Pons (tissue), 1 donor: Measurements from ENCODE around the gene SEC14L1.

Experiments
- DNase-seq: peaks from one replicate; pipeline ENCODE4 v3.0.0-alpha.2; 2016; ENCODE audit warnings: low spot score

SEC14L1 gene

DNA sequence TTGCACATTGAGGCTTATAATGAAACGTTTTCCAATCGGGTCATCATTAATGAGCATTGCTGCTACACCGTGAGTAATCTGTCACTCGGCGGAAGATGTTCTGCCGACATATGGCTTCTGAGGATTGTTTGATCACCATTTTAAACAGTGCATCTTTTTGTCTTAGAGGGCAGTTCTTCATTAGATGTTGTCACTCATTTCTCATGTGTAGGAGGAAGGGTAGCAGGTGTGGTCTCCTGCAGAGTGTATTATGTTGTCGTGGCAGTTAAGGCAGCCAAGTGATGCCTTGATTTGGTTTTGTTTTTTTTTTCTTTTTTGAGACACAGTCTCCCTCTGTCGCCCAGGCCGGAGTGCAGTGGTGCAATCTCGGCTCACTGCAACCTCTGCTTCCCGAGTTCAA, 50.5 kb downstream of the SEC14L1 start:
- no peak for DNase-seq

DNA sequence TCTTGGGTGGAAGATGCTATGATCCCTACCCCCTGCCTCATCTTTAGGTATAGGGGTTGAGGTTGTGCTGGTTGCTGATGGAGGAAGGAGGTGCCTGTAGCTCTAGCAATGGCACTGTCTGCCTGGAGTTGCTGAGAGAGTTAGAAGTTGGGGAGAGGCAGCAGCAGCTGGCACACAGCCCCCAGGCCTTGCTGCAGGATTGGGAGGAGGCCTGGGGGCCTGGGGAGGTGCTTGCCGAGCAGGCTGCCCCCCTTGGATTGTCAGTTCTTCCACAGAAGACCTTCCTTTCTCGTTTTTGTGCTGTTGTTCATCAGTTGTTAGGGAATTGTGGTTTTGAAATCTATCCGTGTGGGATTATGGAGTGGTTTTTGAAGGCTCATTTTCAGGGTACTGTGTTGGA, 52.9 kb downstream of the SEC14L1 start:
- no peak for DNase-seq

DNA sequence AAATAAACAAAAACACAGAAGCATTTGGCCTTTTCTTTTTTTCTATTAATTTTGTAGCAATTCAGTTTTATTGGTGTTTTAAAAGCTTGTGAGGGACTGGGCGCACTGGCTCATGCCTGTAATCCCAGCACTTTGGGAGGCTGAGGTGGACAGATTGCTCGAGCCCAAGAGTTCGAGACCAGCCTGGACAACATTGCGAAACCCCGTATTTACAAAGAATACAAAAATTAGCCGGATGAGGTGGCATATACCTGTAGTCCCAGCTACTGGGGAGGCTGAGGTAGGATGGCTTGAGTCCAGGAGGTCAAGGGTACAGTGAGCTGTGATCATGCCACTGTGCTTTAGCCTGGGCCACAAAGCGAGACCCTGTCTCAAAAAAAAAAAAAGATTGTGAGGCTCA, 53.4 kb downstream of the SEC14L1 start:
- DNase-seq = no peak

DNA sequence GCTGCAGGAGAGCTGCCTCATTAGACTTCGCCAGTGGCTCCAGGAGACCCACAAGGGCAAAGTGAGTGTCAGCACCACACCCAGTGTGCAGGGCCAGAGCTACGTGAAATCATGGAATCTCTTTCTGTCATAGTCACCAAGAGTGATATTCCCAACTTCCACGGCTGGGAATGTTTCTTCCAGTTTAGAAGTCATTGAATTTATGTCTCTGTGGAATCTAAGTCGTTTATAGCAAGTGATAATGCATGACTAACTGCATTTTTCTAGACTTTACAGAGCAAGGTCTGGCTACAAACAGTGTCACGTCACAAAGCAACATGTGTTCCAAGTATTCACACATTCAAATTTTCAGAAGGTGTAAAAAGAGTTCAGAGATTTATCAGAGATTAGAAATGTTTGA, 55.5 kb downstream of the SEC14L1 start:
- no peak for DNase-seq

DNA sequence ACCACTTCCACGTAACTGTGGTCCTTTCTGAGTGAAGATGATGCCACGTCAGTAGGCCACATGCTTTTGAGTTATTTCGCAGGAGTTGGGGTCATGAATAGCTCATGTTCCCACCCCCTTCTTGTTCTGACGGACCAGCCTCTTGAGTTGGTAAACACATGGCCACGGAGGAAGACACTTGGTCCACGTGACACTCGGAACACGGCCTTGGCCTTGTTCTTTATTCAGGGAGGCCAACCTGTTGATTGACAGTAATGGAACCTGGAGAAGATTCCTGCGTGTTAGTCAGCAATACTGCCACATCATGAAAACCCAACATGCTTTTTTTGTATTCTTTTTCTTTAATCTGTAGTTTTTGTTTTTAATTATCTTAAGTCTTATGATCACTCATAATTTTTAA, 56.3 kb downstream of the SEC14L1 start:
- no peak for DNase-seq

DNA sequence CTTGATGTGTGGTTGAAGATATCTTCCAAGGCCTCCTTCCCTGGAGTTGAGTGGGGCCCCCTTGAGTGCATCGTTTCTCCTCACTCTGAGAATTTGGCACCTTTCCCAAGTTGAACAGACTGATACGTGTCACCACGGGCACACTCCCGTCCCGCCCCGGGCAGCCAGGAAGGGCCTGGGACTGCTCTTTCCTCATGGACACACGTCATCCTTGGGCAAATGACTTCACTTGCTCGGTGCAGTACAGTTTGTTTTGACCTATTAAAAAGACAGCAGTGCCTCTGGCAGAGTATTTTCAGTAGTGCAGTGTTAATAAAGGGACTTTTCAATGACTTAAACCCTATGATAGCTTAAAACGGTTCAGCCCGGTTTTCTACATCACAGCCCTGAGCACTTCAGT, 59.9 kb downstream of the SEC14L1 start:
- no peak for DNase-seq

DNA sequence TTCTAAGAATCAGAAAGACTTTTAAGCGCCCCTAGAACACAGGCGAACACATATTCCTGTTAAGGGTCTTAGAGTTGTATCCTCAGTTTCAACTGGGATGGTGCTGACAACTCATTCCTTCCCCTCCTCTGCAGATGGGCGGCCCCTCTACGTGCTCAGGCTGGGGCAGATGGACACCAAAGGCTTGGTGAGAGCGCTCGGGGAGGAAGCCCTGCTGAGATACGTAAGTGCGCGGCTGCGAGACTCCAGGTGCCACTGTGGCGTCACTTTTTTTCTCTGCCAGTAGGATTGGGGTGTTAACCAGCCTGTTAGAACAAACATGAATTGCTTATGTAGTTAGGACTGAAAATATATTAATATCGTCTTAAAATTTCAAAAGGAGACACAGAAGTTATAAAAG, 62.7 kb downstream of the SEC14L1 start:
- no peak for DNase-seq

DNA sequence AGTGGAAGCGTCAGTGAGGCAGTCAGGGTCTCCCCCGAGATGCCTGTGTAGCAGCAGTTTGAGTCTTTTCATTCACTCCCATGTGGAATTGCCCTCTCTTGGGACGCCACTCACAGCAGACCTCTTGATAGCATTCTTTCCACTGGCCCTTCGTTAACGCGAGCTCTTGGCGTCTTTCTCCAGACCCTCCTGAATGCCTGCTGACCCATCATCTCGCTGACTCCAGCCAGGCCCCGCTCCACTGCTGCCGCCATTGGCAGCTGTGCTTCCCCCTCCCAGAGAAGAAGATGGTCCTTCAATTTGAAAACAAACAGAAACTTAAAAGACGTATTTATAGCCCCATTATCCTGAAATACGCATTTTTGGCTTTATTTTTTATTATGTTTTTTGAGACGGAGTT, 63.1 kb downstream of the SEC14L1 start:
- no peak for DNase-seq

DNA sequence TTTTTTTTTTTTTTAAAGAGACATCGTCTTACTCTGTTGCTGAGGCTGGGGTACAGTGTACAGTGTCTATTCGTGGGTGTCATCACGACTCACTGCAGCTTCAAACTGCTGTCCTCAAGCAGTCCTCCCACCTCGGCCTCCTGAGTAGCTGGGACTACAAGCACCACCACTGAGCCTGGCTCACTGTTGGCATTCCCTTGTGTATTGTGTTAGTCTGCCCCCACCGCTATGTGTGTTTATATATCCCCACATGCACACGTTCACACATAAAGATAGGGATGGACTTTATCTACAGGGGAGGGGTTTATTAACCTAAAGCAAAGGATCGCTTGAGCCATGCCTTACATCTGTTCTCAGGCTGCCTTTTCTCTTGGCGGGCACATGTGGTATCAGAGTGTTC, 63.8 kb downstream of the SEC14L1 start:
- DNase-seq = no peak

DNA sequence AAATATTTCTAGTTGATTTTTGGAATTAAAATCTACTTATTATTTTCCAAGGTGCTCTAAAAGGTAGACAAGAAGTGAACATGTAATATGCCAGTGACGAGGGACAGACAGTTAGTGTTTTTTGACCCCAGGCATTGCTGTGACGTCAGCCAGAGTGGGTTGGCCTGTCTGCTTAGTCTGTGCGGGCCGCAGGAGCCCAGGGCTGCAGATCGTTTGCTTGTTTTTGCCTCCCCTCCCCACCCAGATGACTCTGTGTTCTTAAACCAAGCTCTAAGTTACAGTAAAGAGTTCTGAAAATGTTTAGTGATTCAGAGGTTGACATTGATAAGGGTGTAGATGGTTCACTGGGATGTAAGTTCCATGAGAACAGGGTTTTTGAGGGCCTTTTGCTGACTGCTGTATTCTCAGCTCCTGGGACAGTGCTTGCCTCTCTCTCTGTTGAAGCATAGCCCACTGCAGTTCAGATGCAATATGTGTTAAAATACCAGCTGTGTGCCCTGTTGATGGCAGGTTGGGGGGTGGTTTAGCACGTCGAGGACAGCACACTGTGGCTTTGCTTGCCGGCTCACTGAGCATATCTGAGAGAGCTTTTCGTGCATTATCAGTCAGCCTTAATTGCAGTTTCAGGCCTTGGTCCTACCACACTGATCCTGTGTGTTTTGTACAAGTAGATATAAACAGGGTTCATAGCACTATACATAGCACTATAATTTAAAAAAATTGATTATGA, 64.8 kb downstream of the SEC14L1 start:
- DNase-seq = no peak

DNA sequence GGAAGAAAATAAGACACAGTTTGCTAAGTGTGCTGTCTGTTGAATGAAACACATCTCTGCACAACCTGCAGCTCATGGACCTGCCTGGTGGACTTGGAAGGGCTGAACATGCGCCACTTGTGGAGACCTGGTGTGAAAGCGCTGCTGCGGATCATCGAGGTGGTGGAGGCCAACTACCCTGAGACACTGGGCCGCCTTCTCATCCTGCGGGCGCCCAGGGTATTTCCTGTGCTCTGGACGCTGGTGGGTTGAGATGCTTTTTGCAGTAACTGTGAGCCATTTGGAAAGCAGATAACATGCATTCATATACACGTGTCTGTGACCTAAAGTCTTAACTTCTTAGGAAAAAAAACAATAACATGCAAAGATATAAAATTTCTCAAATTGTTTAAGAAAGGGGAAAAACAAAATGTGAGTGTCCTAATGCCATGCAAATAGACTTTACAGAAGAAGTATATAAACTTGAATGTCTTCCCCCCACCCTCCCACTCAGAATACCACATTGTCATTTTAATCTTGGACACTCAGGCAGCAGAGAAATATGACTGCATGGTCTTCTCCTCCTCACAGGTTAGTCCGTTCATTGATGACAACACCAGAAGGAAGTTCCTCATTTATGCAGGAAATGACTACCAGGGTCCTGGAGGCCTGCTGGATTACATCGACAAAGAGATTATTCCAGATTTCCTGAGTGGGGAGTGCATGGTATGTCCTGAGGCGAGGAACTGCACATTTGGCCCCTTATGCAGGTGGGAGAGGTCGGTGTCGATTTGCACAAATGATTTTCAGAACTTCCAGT, 65.6 kb downstream of the SEC14L1 start:
- DNase-seq = no peak

DNA sequence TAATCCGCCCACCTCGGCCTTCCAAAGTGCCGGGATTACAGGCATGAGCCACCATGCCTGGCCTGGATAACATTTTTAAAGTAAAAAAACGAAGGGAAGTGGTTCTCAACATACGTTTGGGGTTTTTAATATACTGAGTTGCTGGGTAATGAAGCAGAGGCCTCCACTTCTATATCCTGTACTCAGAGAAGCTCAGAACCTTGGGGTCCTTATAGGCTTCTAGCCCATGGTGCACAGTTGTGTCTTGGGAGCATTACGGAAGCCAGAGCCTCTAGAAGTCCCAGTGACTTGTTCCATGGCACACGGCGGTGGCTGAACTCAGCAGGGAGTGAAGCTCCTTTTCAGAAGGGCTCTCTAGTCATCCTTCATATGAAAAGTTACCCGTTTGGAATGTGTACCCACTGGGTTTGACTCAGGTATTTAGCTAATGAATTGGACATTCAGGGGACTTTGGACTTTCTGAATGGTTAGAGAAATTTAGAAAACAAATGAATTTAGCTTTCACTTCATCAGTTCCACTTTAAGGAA, 67.0 kb downstream of the SEC14L1 start:
- no peak for DNase-seq

DNA sequence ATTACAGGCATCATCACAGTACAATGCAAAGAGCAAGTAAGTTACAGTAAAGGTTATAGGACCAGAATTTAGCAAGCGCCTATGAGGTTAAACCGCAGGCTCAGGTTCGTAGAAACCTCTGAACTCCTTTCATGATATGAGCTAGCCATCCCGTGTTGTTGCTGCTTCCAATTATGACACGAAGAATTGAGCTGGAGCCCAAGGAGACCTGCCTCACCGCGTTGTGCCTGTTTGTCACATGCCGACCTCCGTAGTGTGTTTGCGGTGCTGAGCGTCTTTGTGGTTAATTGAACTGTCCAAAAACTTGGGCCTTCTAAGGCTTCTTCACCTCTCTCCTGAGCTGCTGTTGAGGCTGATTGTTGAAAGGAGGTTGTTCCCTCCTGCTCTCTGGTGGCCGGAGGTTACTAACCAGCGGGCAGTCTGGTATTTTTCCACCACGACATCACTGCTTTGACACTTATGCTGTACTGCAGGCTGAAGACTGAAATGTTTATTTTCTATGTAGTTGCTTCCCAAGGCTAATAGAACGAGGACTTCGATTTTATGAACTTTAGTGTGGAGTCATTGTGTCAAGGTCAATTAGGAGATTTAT, 67.5 kb downstream of the SEC14L1 start:
- DNase-seq = peak; percentile 91

DNA sequence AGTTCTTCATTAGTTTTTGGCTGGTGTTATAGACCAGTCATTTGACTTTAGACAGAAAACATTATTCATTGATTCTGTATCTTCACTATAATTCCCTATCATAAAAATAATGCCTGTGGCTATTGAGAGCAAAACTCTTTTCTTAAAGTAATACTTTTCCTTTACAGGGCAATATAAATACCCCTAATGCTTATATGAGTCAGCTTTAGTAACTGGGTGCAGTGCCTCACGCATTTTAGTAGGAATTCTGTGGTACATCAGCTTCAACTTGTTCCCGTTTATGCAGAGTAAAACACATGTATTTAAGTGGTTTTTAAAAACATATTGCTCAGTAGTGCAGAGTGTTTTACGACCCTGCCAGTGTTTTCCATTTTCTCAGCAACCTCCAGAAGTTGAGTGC, 68.1 kb downstream of the SEC14L1 start:
- DNase-seq = no peak

DNA sequence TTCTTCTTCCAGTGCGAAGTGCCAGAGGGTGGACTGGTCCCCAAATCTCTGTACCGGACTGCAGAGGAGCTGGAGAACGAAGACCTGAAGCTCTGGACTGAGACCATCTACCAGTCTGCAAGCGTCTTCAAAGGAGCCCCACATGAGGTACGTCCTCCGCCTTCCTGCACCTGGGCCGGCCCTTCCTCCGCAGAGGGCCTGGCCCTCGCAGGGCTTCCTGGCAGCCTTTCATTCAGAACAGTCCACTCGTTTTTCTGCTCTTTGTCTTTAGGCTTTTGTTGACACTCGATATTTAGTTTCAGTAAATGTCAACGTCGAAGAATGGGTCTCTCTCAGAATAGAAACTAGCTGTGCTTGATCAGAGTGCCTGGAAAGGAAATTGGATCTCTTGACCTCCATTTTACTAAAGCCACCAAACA, 68.6 kb downstream of the SEC14L1 start:
- DNase-seq = peak; percentile 74

DNA sequence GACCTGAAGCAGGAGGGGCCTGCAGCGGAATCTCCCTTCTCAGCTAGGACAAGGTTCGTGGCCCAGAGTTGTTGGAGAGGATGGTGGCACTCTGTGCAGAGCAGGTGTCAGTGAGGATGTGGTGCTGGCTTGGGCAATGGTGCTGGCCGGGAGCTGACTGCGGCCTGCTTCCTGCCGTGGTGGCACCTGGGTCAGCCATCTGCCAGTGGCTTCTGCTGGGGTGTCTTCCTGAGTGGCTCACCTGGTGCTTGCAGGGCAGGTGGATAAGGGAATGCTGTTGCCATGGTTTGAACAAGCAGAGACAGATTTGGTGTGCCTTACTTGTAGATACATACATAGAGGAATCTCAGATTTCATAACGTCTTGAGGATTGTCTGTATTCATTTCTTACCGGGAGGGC, 69.6 kb downstream of the SEC14L1 start:
- DNase-seq = no peak

DNA sequence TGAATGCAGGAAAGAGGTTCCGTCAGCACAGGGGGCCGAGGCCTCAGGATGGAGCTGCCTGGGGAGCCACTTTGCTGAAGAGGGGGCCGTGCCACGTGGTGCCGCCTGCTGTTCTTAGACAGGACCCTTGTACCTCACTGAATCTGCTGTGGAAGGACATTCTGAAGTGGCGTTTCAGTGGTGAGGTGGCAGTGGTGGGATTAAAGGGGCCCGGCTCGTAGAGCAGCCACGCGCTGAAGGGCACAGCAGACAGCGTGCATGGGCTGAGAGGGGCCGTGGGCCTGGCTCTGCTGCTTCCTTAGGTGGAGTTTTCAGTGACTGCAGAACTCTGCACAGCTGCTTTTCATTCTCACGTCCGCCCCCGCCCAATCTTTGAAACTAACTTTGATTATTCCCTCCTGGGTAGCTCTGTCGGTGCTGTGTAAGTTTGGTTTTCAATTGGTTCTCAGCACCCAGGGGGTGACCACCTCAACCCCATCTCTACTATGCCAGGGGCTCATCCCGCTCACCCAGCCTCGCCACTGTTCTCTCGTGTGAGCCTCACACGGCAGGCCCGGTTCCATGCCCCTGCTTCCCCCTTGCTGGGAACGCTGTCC, 70.3 kb downstream of the SEC14L1 start:
- DNase-seq = no peak

DNA sequence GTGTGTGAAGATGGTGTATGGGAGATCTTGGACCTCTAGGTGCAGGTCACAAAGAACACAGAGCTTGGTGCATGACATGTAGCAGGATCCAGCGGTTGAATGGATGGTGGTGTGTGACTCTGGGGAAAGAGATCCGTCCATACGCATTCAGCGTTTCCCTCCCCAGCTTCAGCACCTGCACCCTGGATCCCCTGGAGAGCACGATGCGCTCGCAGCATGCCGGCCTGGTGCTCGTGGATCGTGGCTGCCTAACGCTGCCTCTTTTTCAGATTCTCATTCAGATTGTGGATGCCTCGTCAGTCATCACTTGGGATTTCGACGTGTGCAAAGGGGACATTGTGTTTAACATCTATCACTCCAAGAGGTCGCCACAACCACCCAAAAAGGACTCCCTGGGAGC, 70.9 kb downstream of the SEC14L1 start:
- DNase-seq = no peak

DNA sequence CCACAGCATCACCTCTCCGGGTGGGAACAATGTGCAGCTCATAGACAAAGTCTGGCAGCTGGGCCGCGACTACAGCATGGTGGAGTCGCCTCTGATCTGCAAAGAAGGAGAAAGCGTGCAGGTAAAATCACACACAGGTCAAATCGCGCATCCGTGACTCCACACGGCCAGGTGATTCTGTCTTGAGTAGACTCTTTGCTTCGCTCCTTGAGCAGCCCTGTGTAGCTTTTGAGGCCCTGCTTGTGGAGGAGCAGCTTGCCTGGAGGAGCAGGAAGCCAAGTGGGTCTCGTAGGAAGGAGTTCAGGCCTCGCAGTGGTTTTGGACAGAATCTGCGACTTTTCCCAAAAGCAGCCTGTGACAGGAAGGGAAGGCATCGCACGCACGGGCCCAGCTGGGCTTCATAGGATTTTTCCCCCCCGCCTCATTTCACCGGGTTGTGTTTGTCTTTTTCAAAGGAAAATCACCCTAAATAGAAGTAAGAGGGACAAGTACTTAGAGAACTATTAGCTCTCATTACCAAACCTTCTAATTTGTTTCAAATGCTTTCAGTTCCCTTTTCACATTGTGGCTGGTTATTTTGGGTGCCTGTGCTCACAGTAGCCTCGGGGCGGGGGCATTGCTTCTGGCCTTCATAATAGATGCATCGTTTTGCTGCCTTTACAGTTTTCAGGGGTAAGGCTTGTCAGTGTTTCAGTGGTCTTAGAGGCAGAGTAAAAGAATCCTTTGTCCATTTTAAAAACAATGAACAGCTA, 71.5 kb downstream of the SEC14L1 start:
- DNase-seq = peak; percentile 79

DNA sequence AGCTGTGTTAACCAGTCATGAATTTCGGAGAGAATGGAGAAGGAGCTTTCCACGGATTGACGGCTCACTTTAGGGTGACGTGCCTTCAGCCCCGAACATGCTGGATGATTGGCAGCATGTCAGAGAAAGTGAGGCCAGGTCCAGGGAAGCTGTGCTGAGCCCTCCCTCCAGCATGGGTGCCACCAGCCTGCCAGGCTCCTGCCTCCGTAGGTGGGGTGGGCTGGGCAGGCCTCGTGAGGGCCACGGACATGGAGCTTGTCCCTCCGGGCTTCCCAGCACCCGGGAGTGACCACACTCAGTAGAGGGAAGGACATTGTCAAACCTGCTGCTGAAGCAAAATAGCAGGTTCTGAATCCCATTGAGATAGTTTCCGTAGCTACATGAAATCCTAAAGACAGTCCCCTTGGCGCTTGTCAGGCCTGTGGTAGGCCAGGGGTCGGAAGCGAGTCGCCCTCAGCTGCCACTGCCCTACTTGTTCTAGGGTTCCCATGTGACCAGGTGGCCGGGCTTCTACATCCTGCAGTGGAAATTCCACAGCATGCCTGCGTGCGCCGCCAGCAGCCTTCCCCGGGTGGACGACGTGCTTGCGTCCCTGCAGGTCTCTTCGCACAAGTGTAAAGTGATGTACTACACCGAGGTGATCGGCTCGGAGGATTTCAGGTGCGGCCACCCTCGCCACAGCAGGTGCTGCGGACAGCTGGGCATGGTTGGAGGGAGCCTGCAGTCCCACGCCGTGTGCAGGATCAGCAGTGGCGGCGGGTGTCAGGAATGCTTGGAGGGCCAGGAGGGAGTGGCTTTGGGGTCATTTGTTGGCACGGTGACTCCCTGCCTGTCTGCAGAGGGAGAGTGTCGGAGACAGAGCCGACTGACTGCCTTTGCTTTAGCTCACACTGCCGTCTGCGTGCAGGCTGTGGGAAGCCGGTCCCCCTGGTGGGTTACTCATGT, 72.3 kb downstream of the SEC14L1 start:
- DNase-seq = no peak

DNA sequence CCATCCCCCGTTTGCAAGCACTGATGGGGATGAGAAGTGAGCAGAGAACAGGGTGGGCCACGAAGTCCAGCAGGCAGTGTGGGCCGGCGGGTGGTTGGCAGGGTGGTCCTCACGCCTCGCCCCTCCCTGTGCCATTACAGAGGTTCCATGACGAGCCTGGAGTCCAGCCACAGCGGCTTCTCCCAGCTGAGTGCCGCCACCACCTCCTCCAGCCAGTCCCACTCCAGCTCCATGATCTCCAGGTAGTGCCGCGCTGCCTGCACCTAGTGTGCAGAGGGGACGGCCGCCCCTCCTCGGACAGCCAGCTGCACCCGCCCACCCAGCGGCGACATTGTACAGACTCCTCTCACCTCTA, 73.0 kb downstream of the SEC14L1 start:
- DNase-seq = no peak
